ENCODE measurements around the gene ZNF85.
"Not testable (repeated sequence)": the region's sequence is repeated elsewhere in the genome, so short reads cannot be mapped to it uniquely, and the experiment has no call there.

ZNF85 gene

DNA sequence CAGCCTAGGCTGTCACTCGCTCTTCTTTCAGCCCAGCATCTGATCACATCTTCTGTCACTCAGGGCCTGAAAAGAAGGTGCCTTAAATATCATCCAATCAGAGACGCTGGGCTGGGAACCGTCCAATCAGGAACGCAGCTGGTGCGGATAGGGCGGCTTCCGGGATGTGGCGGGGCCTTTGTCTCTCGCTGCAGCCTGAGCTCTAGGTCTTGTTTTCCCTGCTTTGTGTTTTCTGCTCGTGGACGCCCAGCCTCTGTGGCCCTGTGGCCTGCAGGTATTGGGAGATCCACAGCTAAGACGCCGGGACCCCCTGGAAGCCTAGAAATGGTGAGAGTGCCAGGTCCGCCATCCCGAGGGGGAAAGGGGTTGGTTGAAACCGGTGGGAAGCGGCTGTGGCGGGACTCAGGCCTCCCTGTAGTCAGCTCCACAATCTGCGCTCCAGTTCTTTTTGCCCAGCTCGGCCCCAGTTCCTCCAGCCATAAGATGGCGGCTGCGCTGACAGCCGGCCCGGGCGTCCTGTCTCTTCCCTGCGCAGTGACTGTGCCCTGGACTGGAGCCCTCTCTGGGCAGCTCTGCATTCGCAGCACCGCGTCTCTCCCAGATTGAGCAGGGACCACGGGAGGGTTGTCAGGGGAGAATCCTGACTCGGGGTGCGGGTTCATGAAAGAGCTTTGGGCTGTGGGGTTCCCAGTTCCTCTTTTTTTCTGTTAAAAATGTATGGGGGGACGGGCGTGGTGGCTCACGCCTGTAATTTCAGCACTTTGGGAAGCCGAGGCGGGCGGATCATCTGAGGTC lies at the start of gene ZNF85:
Gene ZNF85 (plus strand): TSS at position 175 of the 795 bp plus-strand sequence. CDS start 150 bp downstream, at position 325.
- peak; percentile 87 for DNase-seq

DNA sequence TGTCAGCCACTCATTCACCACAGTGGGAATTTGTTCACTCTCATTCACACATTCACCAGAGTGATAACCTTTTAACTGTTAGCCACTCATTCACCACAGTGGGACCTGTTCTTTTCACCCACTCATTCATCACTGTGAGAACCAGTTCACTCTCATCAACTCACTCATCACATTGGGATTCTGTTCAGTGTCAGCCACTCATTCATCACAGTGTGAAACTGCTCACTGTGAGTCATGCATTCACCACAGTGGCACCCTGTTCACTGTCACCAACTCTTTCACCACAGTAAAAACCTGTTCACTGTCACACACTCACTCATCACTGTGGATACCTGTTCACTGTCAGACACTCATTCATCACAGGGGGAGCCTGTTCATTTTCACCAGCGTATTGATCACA lies 43.5 kb upstream of the ZNF85 start:
- no peak for DNase-seq

DNA sequence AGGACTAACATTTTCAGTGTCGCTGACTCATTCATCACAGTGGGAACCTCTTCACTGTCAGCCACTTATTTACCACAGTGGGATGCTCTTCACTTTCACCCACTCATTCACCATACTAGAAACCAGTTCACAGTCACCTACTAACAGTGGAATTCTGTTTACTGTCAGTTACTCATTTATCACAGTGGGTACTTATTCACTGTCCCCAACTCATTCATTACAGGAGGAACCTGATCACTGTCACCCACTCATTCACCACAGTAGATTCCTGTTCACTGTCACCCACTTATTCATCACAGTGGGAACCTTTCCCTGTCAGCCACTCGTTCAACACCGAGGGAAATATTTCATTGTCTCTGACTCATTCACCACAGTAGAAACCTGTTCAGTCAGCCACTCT lies 10.1 kb upstream of the ZNF85 start:
- no peak for DNase-seq

DNA sequence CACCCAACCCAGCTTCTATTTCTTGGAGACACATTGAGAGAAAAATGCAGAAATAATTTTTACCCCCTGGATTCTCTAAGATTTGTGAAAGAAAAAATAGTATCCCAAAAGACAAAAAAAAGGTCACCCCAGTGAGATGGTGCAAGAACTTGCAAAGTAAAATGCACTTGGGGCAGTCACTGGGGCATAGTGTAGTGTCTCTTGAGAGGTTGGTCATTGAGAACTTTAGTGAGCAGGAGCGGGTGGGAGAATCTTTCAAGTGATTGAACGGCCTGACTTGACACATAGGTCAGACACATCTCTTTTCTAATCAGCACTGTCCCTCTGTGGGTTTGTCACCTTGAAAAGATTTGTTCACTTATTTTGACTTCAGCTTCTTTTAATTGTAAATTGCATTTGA lies 2.4 kb downstream of the ZNF85 start:
- DNase-seq: no peak

DNA sequence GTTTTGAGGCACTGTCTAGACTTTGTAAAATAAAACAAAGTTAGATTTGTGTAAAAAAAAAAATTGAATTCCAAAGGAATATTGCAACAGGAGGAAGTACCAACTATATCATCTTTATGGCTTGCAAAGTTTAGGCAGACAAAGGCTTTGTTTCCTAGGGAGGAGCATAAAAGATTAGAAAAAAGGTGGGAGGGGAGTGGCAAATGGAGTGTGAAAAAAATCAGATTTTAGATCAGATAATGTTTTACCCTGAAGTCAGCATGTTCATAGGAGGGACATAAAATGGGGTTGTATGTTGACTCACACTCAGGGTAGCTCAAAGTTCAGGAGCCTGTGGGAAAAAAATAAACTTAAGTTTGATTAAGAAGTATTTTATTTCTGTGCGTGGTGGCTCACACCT lies 3.7 kb downstream of the ZNF85 start:
- DNase-seq: no peak

DNA sequence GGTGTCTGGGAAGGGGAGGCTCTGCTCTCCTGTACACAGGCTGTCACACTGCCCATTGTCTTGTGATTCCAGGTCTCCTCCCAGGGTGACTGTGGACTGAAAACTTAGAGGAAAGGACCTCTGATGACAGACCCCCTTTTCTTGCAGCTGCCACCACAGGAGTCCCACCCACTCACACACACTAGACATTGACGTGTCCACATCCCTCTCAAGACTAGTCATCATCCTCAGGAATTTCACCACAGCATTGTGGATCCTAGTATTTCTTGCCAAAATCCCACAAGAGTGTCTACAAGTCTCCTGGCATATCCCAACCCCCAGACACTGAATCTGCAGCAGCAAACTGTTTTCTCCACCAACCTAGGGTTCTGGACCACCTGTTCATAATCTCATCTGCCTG lies 5.3 kb downstream of the ZNF85 start:
- DNase-seq: no peak

DNA sequence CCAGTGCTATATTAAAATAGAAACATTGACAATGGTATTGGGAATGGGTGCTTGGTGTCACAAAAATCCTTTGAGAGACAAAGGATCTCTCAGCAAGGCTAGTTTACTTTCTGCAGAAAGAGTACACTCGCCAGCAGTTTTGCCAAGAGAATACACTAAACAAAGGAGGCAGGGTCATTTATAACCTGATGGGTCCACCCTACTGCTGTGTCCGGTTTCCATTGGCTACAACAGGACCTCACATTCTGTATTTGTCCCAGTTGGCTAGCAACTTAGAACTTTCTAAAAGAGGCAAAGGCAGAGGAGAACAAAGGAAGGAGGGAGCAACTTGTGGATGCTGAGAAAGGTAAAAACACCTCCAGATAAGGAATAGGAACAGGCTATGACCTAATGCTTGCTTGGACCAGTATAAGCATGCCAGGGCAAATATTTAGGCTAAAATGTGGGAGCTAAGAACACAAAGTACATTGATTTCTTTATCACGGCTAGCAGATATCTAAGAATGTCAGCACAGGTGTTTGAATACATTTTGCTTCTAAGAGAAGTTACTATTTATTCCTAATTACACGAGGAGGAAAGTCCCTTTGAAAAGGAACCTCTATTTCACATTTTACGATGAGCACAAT lies 13.4 kb downstream of the ZNF85 start:
- DNase-seq: not testable (repeated sequence)

DNA sequence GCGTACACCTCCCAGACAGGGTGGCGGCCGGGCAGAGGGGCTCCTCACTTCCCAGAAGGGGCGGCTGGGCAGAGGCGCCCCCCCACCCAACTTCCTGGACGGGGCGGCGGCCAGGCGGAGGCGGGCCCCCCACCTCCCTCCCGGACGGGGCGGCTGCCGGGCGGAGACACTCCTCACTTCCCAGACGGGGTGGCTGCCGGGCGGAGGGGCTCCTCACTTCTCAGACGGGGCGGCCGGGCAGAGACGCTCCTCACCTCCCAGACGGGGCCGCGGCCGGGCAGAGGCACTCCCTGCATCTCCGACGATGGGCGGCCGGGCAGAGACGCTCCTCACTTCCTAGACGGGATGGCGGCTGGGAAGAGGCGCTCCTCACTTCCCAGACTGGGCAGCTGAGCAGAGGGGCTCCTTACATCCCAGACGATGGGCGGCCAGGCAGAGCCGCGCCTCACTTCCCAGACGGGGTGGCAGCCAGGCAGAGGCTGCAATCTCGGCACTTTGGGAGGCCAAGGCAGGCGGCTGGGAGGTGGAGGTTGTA lies 29.6 kb downstream of the ZNF85 start:
- DNase-seq: not testable (repeated sequence)

DNA sequence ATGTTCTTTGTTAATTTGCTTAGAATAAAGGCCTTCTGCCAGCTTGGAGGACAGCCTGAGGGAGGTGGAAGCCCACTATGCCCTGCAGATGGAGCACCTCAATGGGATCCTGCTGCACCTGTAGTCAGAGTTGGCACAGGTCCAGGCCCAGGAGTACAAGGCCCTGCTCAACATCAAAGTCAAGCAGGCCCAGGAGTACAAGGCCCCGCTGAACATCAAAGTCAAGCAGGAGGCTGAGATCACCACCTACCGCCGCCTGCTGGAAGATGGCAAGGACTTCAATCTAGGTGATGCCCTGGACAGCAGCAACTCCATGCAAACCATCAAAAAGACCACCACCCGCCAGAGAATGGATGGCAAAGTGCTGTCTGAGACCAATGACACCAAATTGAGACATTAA lies 41.7 kb downstream of the ZNF85 start:
- DNase-seq: peak; percentile 35

DNA sequence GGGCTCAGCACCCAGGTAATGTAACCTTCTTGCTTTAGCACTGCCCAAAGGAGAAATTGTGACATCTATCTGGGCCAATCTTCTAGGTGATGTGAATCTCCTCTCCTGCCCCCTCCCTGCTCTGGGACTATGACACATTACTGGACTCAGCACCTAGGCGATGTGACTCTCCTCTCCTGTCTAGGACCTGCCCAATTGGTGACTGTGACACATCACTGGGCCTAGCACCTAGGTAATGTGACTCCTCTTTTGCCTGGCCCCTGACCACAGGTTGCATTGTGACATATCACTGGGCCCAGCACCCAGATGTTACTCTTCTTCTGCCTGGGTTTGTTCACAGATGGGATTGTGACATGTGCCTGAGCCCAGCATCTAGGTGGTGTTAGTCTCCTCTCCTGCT lies 45.0 kb downstream of the ZNF85 start:
- no peak for DNase-seq

DNA sequence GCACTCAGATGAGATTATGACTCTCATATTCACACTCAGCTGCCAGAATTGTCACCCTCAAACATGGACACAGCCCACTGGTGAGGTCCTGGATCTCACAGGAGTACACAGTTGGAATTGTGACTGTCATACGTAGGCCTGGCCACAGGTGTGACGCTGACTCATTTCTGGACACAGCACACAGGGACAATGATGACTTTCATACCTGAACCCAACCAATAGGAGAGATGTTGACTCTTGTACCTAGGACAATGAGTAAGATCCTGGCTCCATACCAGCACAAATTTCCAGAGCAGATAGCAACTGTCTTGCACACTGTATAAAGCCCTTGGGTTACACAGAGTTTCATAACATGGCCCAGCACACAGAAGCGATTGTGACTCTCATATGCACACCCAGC lies 46.4 kb downstream of the ZNF85 start:
- peak; percentile 2 for DNase-seq

DNA sequence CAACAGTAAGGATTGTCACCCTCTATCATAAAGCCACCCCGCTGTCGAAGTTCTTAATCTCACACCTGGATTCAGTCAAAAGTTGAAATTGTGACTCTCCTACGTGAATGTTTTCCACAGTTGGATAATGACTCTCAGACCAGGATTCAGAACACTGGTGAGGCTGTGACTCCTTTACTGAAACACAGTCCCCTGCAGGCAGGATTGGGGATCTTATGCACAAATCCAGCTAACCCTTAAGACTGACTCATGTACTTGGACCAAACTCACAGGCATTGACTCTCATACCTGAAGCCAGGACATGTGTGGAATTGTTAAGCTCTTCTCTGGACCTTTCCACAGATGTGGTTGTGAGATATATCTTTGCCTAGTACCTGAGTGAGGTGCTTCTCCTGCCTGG lies 46.8 kb downstream of the ZNF85 start:
- no peak for DNase-seq

DNA sequence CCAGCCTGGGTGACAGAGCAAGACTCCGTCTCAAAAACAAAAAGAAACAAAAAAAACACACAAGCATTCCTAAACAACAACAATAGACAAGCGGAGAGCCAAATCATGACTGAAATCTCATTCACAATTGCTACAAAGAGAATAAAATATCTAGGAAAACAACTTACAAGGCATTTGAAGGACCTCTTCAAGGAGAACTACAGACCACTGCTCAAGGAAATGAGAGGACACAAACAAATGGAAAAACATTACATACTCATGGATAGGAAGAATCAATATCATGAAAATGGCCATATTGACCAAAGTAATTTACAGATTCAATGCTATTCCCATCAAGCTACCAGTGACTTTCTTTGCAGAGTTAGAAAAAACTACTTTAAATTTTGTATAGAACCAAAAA lies 69.7 kb downstream of the ZNF85 start:
- DNase-seq: not testable (repeated sequence)

DNA sequence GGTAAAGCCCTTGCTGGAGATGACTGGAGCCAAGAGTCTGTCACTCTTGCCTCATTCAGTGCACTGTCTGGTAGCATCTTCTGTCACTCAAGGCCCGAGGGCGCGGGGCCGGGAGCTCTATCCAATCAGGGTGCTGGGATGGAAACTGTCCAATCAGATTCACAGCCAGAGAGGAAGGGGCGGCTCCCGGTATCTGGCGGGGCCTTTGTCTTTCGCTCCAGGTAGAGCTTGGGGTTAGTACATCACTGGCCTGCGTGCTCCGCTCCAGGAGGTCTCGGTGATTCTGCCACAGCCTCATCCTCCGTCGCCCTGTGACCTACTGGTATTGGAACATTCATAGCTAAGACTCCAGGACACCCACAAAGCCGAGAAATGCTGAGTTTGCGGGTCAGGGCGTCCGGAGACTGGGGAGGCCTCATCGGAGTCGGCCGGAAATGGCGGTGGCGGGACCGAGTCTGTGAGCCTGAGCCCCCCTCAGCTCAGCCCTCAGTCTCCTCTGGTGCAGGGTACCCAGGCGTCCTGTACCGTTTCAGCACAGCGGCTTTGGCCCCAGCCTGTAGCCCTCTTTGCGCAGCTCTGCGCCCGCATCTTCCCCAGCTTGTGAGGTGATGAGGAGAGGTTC lies 76.8 kb downstream of the ZNF85 start:
- peak; percentile 95 for DNase-seq
